GM18519 (cell line): ENCODE results near the gene CLCF1.

Source experiments
- ATAC-seq: cut with Tn5 transposase; IDR thresholded peaks from one replicate; pipeline ENCODE4 v1.9.1; 2021; ENCODE audit warnings: mild to moderate bottlenecking, moderate library complexity; ENCODE audit not compliant: unreplicated experiment, low FRiP score

The CLCF1 gene

GRCh38 chr11:67396587-67397389 lies 23.4 kb upstream of the CLCF1 start:
- ATAC-seq: no peak

- ATAC-seq: no peak
These were observed 22.8 kb upstream of the CLCF1 start for GRCh38 chr11:67396259-67396581.

- no peak for ATAC-seq
These were observed 22.3 kb upstream of the CLCF1 start for GRCh38 chr11:67395555-67396258.

GRCh38 chr11:67393990-67394389 lies 20.6 kb upstream of the CLCF1 start:
- no peak for ATAC-seq

- ATAC-seq: no peak
These were observed 20.0 kb upstream of the CLCF1 start for GRCh38 chr11:67393437-67393836.

GRCh38 chr11:67392183-67392715 lies 18.9 kb upstream of the CLCF1 start:
- ATAC-seq: no peak

- no peak for ATAC-seq
These were observed 18.1 kb upstream of the CLCF1 start, which contains the start of gene RAD9A for GRCh38 chr11:67391304-67392182. TSS of gene RAD9A (plus strand) at chr11:67391986. CDS start at chr11:67392045, 59 bp downstream.

GRCh38 chr11:67390947-67391303 lies 17.5 kb upstream of the CLCF1 start:
- ATAC-seq: no peak

- no peak for ATAC-seq
These were observed 16.1 kb upstream of the CLCF1 start for GRCh38 chr11:67389477-67389876.

GRCh38 chr11:67387518-67387917 lies 14.1 kb upstream of the CLCF1 start:
- ATAC-seq: no peak

GRCh38 chr11:67387069-67387468 lies 13.7 kb upstream of the CLCF1 start:
- ATAC-seq: no peak

GRCh38 chr11:67384851-67385366 lies 11.5 kb upstream of the CLCF1 start:
- no peak for ATAC-seq

- ATAC-seq: no peak
These were observed 9.1 kb upstream of the CLCF1 start for GRCh38 chr11:67382276-67383136.

GRCh38 chr11:67381244-67381972 lies 8.0 kb upstream of the CLCF1 start:
- ATAC-seq: no peak

GRCh38 chr11:67379061-67380058 lies 6.0 kb upstream of the CLCF1 start:
- ATAC-seq: no peak

GRCh38 chr11:67378544-67378943 lies 5.1 kb upstream of the CLCF1 start:
- no peak for ATAC-seq

- ATAC-seq: no peak
These were observed 3.7 kb upstream of the CLCF1 start for GRCh38 chr11:67376873-67377808.
